GM23248 (cell line): ENCODE measurements around the gene IVNS1ABP.

Experiments
- EZH2 ChIP-seq: fragments of 200-600 bp; sonication (generic); IDR thresholded peaks from 2 replicates; pipeline ENCODE4 v1.6.1; 2018; ENCODE audit warnings: antibody characterized with exemption, mild to moderate bottlenecking; ENCODE audit not compliant: insufficient read depth, poor library complexity, severe bottlenecking
- EZH2phosphoT487 ChIP-seq: fragments of 200-600 bp; sonication (generic); IDR thresholded peaks from 2 replicates; pipeline ENCODE4 v1.6.1; 2018; ENCODE audit warnings: antibody characterized with exemption, moderate library complexity, mild to moderate bottlenecking, low read depth; ENCODE audit not compliant: insufficient read depth

- TF ChIP-seq EZH2, result no peak
- no peak for TF ChIP-seq EZH2phosphoT487
Observed at GRCh38 chr1:185319139-185319475, 2.1 kb upstream of the IVNS1ABP start.
